Measurements from ENCODE around the gene HOXB8.

HOXB8 gene

GRCh38 chr17:48567646-48568354 lies 47.3 kb downstream of the HOXB8 start:
- no peak for DNase-seq (ENCODE audit: low read depth, low spot score)

GRCh38 chr17:48567209-48567608 lies 47.9 kb downstream of the HOXB8 start:
- DNase-seq (ENCODE audit: low read depth, low spot score): no peak

GRCh38 chr17:48566717-48567116 lies 48.4 kb downstream of the HOXB8 start:
- DNase-seq (ENCODE audit: low read depth, low spot score): no peak

- no peak for DNase-seq (ENCODE audit: low read depth, low spot score)
Measured at GRCh38 chr17:48565925-48566710, 49.0 kb downstream of the HOXB8 start.

- DNase-seq (ENCODE audit: low read depth, low spot score): no peak
Measured at GRCh38 chr17:48565022-48565554, 50.0 kb downstream of the HOXB8 start.

- DNase-seq (ENCODE audit: low read depth, low spot score): no peak
Measured at GRCh38 chr17:48564188-48565021, 50.7 kb downstream of the HOXB8 start.

- DNase-seq (ENCODE audit: low read depth, low spot score): no peak
Measured at GRCh38 chr17:48563867-48564187, 51.3 kb downstream of the HOXB8 start.

GRCh38 chr17:48563385-48563838 lies 51.7 kb downstream of the HOXB8 start:
- DNase-seq (ENCODE audit: low read depth, low spot score): no peak

GRCh38 chr17:48562934-48563333 lies 52.2 kb downstream of the HOXB8 start:
- DNase-seq (ENCODE audit: low read depth, low spot score): no peak

All from activated naive CD8-positive, alpha-beta T cell treated with anti-CD3 and anti-CD28 coated beads, Interleukin-2, amount 50 U/mL, for 16 hours (primary cell).